Naive thymus-derived CD8-positive, alpha-beta T cell (primary cell): ENCODE data around the gene GNAL. TPM values are rescaled to one million over a fixed set of nuclear protein-coding genes. Genes with fewer than 3 reads are reported as not detected.
"Not testable (repeated sequence)": the region's sequence is repeated elsewhere in the genome, so short reads cannot be mapped to it uniquely, and the experiment has no call there.

Experiments used
- ATAC-seq, 2 donors: fragments of 150-1000 bp; cut with Tn5 transposase in 1 of 2; sonication (Bioruptor Pico), chemical (Tn5 transposase) in 1 of 2; 1 replicate in 1 of 2; 2 replicates in 1 of 2; pipeline ENCODE4 v1.10.0; 2021; ENCODE audit warnings: mild to moderate bottlenecking in 2 of 2, moderate library complexity in 2 of 2
- POLR2A ChIA-PET: fragments of 350-600 bp; sonication (Branson Sonifier 250); formaldehyde crosslinking; loops from one replicate; lab custom pipeline; 2021; ENCODE audit warnings: antibody characterized with exemption; lab: Charles Lee
- DNase-seq, 10 donors: peaks; one replicate each; pipeline versions ENCODE4 v3.0.0 to v3.0.0-alpha.2; 2020 to 2022
- H3K27ac Mint-ChIP-seq, 10 donors: one replicate each; pipeline ENCODE4 v1.8.0; 2020 to 2022; ENCODE audit warnings: mild to moderate bottlenecking in 10 of 10, mixed read lengths in 10 of 10, moderate library complexity in 4 of 10, inconsistent platforms in 1 of 10
- H3K27me3 Mint-ChIP-seq, 5 donors: one replicate each; pipeline ENCODE4 v1.8.0; 2021 to 2022; ENCODE audit warnings: mixed read lengths in 5 of 5
- H3K36me3 Mint-ChIP-seq, 3 donors: one replicate each; pipeline ENCODE4 v1.8.0; 2020 to 2022; ENCODE audit warnings: mixed read lengths in 3 of 3, mild to moderate bottlenecking in 2 of 3, inconsistent platforms in 1 of 3
- H3K4me1 Mint-ChIP-seq, 4 donors: one replicate each; pipeline ENCODE4 v1.8.0; 2021 to 2022; ENCODE audit warnings: mixed read lengths in 4 of 4
- H3K4me3 Mint-ChIP-seq, 10 donors: one replicate each; pipeline ENCODE4 v1.8.0; 2020 to 2022; ENCODE audit warnings: mild to moderate bottlenecking in 10 of 10, mixed read lengths in 10 of 10, moderate library complexity in 6 of 10, inconsistent platforms in 1 of 10
- H3K9me3 Mint-ChIP-seq, 9 donors: one replicate each; pipeline ENCODE4 v1.8.0; 2020 to 2022; ENCODE audit warnings: mixed read lengths in 9 of 9, mild to moderate bottlenecking in 3 of 9, inconsistent platforms in 1 of 9, moderate library complexity in 1 of 9
- polyA plus RNA-seq, 3 donors: library from polyadenylated mRNA; unstranded; fragments of 300-500 nt; fragmentation: Illumina TruSeq; gene quantifications; one replicate each; pipeline ENCODE4 v1.2.3, GENCODE V29; 2021
- total RNA-seq, 8 experiments: library from RNA in 2 of 8; stranded (reverse) in 2 of 8; gene quantifications; one replicate each; pipeline ENCODE4 v1.2.3 and lab custom pipeline; 2021 to 2026

The GNAL gene
- total and polyA plus RNA-seq, 5 experiments from 2014 or later, result 0.06 to 1.1 (median 0.41) TPM; not detected in 1

GRCh38 chr18:11672198-11672597, 16.9 kb upstream of the GNAL start:
- POLR2A ChIA-PET, result no interaction called here
- Mint-ChIP-seq H3K27me3 (peaks cover 9 to 48% (median 12%) of the 10 kb centered on the region in 5 donors), H3K27ac (no peak overlapping the region), H3K4me3 (no peak overlapping the region), H3K36me3 (peaks cover 0 to 4% (median 0%) of the 10 kb centered on the region in 3 donors), H3K9me3 (peaks cover 0 to 3% (median 0%) of the 10 kb centered on the region in 9 donors), H3K4me1 (peaks cover 0 to 1% (median 0%) of the 10 kb centered on the region in 4 donors)
- ATAC-seq (no peak), DNase-seq (no peak)

DNA sequence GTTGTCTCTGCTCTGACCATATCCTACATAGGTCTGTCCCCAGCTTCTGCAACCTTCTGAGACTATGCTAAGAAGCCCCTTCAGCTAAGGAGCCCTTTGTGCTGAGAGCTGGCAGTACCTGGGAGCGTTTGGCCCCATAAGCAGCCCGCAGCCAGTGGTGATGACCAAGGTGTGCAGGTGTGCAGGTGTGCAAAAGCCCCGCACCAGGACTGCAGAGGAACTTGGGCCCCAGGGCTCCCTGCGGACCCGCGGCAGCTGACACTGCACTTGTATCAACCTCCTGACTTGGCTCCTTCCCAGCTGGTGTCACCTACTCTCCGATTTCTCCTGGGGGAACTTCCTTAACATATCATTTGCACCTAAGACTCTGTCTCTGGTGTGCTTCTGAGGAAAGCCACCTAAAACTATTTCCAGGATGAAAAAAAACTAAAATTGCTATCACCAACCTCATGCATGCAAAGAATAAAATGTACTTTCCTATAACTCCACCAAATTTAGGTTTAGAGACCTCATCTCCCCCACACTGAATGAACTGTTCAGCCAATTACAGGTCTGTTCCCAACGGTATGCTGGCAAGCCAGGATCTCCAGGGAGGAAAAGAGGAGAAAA, 16.1 kb upstream of the GNAL start:
- H3K27me3 Mint-ChIP-seq, result peaks cover 9 to 50% (median 12%) of the 10 kb centered on the region in 5 donors

GRCh38 chr18:11673560-11673959, 15.5 kb upstream of the GNAL start:
- no peak for DNase-seq
- ATAC-seq, result no peak
- Mint-ChIP-seq H3K9me3 (peaks cover 0 to 3% (median 0%) of the 10 kb centered on the region in 9 donors), H3K4me3 (no peak overlapping the region), H3K27ac (no peak overlapping the region), H3K27me3 (peaks cover 9 to 52% (median 15%) of the 10 kb centered on the region in 5 donors), H3K36me3 (peaks cover 0 to 4% (median 0%) of the 10 kb centered on the region in 3 donors), H3K4me1 (peaks cover 0 to 1% (median 0%) of the 10 kb centered on the region in 4 donors)
- POLR2A ChIA-PET, result no interaction called here

More for the DNA sequence above, 16.1 kb upstream of the GNAL start:
- Mint-ChIP-seq H3K4me1 (peaks cover 0 to 1% (median 0%) of the 10 kb centered on the region in 4 donors), H3K4me3 (no peak overlapping the region), H3K27ac (no peak overlapping the region), H3K9me3 (peaks cover 0 to 3% (median 0%) of the 10 kb centered on the region in 9 donors), H3K36me3 (peaks cover 0 to 4% (median 0%) of the 10 kb centered on the region in 3 donors)
- no peak for ATAC-seq
- POLR2A ChIA-PET, result no interaction called here
- no peak for DNase-seq

- DNase-seq (no peak), ATAC-seq (no peak)
- H3K4me3 Mint-ChIP-seq, result no peak overlapping the region
- POLR2A ChIA-PET, result no interaction called here
- H3K36me3 Mint-ChIP-seq, result peaks cover 0 to 4% (median 0%) of the 10 kb centered on the region in 3 donors
- H3K9me3 Mint-ChIP-seq, result peaks cover 0 to 3% (median 0%) of the 10 kb centered on the region in 9 donors
- peaks cover 10 to 49% (median 17%) of the 10 kb centered on the region in 5 donors for H3K27me3 Mint-ChIP-seq
- peaks cover 0 to 1% (median 0%) of the 10 kb centered on the region in 4 donors for H3K4me1 Mint-ChIP-seq
- H3K27ac Mint-ChIP-seq, result no peak overlapping the region
Measured at GRCh38 chr18:11674119-11674518, 14.9 kb upstream of the GNAL start.

DNA sequence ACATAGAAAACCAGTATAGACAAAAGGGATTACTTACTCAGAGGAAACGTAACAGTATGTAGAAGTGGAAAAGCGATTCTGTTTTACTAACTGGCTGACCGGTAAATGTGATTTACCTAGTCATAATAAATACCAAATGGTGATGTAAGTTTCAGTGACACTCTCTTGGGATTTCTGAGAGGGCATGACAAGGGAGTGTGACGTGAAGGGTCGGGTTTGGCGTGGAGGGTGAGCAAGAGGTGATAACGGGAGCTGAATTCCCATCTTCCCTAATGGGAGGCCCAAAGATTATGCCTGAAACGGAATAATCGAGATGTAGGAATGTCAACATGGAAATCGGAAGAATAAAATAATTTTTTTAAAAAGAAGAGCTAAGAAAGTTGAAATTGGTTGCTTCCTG, 12.7 kb upstream of the GNAL start:
- POLR2A ChIA-PET, result no interaction called here
- H3K27ac Mint-ChIP-seq, result no peak overlapping the region
- peaks cover 0 to 3% (median 0%) of the 10 kb centered on the region in 9 donors for H3K9me3 Mint-ChIP-seq
- peaks cover 0 to 1% (median 0%) of the 10 kb centered on the region in 4 donors for H3K4me1 Mint-ChIP-seq
- ATAC-seq, result no peak
- peaks cover 15 to 42% (median 26%) of the 10 kb centered on the region in 5 donors for H3K27me3 Mint-ChIP-seq
- H3K4me3 Mint-ChIP-seq, result no peak overlapping the region
- no peak for DNase-seq
- H3K36me3 Mint-ChIP-seq, result peaks cover 0 to 4% (median 0%) of the 10 kb centered on the region in 3 donors

DNA sequence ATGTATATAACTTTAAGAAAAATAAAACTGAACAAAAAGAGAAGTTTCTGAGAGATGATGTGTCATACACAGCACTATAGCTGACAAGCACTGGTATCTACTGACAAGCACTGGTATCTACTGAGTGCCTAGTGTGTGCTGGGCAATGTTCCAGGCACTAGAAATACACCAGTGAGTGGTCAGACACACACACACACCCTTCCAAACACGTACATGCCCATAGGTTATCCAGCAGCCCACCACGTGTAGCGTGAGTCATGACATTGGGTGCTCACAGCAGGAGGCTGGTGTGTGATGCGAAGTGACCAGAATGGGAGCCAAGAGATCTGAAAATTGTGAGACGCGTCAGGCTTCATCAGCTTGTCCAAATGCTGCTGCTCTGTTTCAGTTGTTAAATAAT, 12.2 kb upstream of the GNAL start:
- H3K9me3 Mint-ChIP-seq, result peaks cover 0 to 3% (median 0%) of the 10 kb centered on the region in 9 donors
- H3K27ac Mint-ChIP-seq, result no peak overlapping the region
- peaks cover 15 to 44% (median 27%) of the 10 kb centered on the region in 5 donors for H3K27me3 Mint-ChIP-seq
- no peak overlapping the region for H3K4me3 Mint-ChIP-seq
- DNase-seq, result no peak
- H3K4me1 Mint-ChIP-seq, result peaks cover 0 to 1% (median 0%) of the 10 kb centered on the region in 4 donors
- POLR2A ChIA-PET, result no interaction called here
- H3K36me3 Mint-ChIP-seq, result peaks cover 0 to 4% (median 0%) of the 10 kb centered on the region in 3 donors
- no peak for ATAC-seq

- POLR2A ChIA-PET, result no interaction called here
- Mint-ChIP-seq H3K36me3 (peaks cover 0 to 4% (median 0%) of the 10 kb centered on the region in 3 donors), H3K27ac (no peak overlapping the region), H3K4me1 (no peaks in the 10 kb centered on the region), H3K9me3 (peaks cover 0 to 4% (median 0%) of the 10 kb centered on the region in 9 donors), H3K4me3 (no peak overlapping the region), H3K27me3 (peaks cover 13 to 43% (median 34%) of the 10 kb centered on the region in 5 donors)
- ATAC-seq (no peak), DNase-seq (no peak)
Measured at GRCh38 chr18:11678211-11678610, 10.9 kb upstream of the GNAL start.

DNA sequence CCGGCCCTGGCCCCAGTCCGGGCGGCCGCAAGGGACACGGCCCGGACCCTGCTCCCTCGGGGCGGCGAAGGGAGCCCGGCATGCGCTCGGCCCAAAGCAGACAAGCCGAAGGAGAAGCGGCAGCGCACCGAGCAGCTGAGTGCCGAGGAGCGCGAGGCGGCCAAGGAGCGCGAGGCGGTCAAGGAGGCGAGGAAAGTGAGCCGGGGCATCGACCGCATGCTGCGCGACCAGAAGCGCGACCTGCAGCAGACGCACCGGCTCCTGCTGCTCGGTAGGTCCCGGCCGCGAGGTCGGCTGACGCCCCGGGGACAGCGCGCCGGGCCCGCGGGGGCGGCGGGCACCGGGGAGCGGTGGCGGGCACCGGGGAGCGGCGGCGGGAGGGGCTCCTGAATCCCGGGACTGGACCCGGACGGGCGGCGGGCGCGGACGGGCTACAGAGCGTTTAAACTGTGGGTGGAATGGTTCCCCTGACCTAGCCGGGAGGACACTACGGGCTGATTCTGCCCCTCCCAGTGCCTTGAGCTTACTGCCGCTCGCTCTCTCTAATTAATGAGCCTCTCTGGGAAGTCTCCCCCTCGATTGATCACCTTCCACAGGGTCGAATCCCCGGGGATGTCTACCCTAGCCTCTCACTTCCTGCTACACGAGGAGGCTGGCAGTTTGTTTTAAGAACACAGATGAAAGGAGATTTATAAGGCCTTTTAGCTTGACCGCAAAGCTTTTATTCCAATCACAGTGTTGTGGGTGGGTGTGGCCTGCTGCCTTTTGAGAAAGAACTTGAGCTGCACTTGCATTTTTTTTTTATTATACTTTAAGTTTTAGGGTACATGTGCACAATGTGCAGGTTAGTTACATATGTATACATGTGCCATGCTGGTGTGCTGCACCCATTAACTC, 853 bp downstream of the GNAL start:
- H3K36me3 Mint-ChIP-seq, result peaks cover 3 to 11% (median 4%) of the 10 kb centered on the region in 3 donors
- H3K4me1 Mint-ChIP-seq, result peaks cover 4 to 11% (median 9%) of the 10 kb centered on the region in 4 donors
- DNase-seq (peak in 3 of 10 donors; percentile 1 to 13 (median 13)), ATAC-seq (peak; percentile 43 to 46)
- peaks cover 28 to 55% (median 43%) of the 10 kb centered on the region in 5 donors for H3K27me3 Mint-ChIP-seq
- peak overlapping the region; percentile 61 to 84 (median 78) for H3K4me3 Mint-ChIP-seq
- POLR2A ChIA-PET, result no interaction called here
- peaks cover 0 to 21% (median 6%) of the 10 kb centered on the region in 9 donors for H3K9me3 Mint-ChIP-seq
- H3K27ac Mint-ChIP-seq, result peak overlapping the region in 2 of 10 donors; percentile 2 to 27

DNA sequence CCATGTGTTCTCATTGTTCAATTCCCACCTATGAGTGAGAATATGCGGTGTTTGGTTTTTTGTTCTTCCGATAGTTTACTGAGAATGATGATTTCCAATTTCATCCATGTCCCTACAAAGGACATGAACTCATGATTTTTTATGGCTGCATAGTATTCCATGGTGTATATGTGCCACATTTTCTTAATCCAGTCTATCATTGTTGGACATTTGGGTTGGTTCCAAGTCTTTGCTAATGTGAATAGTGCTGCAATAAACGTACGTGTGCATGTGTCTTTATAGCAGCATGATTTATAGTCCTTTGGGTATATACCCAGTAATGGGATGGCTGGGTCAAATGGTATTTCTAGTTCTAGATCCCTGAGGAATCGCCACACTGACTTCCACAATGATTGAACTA, 1.6 kb downstream of the GNAL start:
- H3K27ac Mint-ChIP-seq, DNase-seq, ATAC-seq, POLR2A ChIA-PET: not testable (repeated sequence)
- peaks cover 0 to 20% (median 6%) of the 10 kb centered on the region in 9 donors for H3K9me3 Mint-ChIP-seq
- H3K36me3 Mint-ChIP-seq, result peaks cover 3 to 11% (median 4%) of the 10 kb centered on the region in 3 donors
- peaks cover 31 to 61% (median 44%) of the 10 kb centered on the region in 5 donors for H3K27me3 Mint-ChIP-seq
- peaks cover 4 to 11% (median 9%) of the 10 kb centered on the region in 4 donors for H3K4me1 Mint-ChIP-seq
- peak overlapping the region in 2 of 10 donors; percentile 30 to 50 for H3K4me3 Mint-ChIP-seq

DNA sequence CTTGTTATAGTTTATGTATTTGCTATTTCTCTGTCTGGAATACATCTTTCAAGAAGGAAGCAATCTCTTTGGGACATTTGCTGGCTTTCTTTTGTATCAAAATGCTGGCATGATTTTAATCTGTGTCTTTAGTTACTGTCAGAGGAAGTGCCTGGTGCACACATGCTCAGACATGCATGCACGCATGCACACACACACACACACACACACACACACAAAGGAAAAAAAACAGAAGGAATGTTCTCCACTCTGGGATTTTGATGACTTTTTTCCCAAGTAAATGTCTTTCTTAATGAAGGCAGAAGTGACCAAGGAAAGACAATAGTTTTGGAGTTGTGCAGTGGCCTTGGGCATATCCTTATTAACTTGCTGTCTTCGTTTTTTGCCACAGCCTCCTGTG, 6.7 kb downstream of the GNAL start:
- H3K9me3 Mint-ChIP-seq, result peaks cover 0 to 4% (median 0%) of the 10 kb centered on the region in 9 donors
- H3K4me1 Mint-ChIP-seq, result no peaks in the 10 kb centered on the region
- DNase-seq, result no peak
- POLR2A ChIA-PET, result no interaction called here
- no peak for ATAC-seq
- H3K4me3 Mint-ChIP-seq, result no peak overlapping the region
- H3K27me3 Mint-ChIP-seq, result peaks cover 16 to 52% (median 42%) of the 10 kb centered on the region in 5 donors
- peak overlapping the region in 1 of 10 donors; percentile 9 for H3K27ac Mint-ChIP-seq
- no peaks in the 10 kb centered on the region for H3K36me3 Mint-ChIP-seq

DNA sequence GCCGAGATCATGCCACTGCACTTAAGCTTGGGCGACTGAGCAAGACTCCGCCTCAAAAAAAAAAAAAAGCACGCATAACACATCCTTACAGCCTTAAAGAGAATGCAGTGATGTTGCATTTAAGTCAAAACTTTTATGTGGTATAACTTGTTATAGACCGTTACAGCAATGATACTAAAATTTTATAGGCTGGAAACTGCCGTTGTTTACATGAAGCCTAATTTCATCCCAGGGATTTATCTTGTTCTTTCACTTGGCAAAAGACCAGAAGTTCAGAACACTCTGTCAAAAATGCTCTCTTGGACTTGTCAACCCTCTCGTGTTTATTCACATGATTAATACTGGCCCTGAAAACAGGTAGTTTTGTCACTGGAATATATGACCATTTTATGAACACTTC, 7.4 kb downstream of the GNAL start:
- peaks cover 0 to 4% (median 0%) of the 10 kb centered on the region in 9 donors for H3K9me3 Mint-ChIP-seq
- POLR2A ChIA-PET, result interaction anchor here (0.6 kb wide), 1 partner anchor 1146 kb away, joined by 3 read pairs; no protein-coding TSS in a partner anchor
- no peak overlapping the region for H3K4me3 Mint-ChIP-seq
- no peaks in the 10 kb centered on the region for H3K36me3 Mint-ChIP-seq
- H3K4me1 Mint-ChIP-seq, result no peaks in the 10 kb centered on the region
- peaks cover 16 to 57% (median 42%) of the 10 kb centered on the region in 5 donors for H3K27me3 Mint-ChIP-seq
- H3K27ac Mint-ChIP-seq, result no peak overlapping the region
- DNase-seq, result no peak
- ATAC-seq, result no peak

DNA sequence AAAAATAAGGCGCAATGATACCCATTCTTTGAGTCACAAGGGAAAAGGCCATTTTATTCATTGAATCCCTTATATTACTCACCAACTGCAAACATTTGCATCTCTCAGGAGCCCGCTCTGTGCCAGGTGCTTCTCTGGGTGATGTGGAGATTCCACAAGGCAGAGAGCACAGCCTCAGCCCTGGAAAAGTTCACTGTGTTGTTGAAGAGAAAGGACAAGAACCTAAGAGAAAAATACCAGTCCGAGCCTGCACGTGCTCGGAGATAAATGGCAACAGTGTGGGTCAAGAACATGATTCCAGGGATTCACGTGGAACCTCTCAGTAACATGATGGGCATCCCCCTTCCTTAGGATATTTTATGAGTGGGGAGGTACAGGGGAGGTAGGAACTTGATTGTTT, 11.8 kb downstream of the GNAL start:
- H3K36me3 Mint-ChIP-seq, result no peaks in the 10 kb centered on the region
- peaks cover 6 to 26% (median 19%) of the 10 kb centered on the region in 5 donors for H3K27me3 Mint-ChIP-seq
- H3K4me1 Mint-ChIP-seq, result no peaks in the 10 kb centered on the region
- POLR2A ChIA-PET, result no interaction called here
- ATAC-seq (no peak), DNase-seq (no peak)
- no peak overlapping the region for H3K4me3 Mint-ChIP-seq
- no peaks in the 10 kb centered on the region for H3K9me3 Mint-ChIP-seq
- no peak overlapping the region for H3K27ac Mint-ChIP-seq
